ENCODE results near the gene NTNG1. TPM values are rescaled to one million over a fixed set of nuclear protein-coding genes. Genes with fewer than 3 reads are reported as not detected.

Gene NTNG1
- total RNA-seq, 1 donor from 2014 or later, result not detected

- Mint-ChIP-seq H3K27ac (ENCODE audit: unreplicated experiment) (no peak overlapping the region), H3K27me3 (ENCODE audit: low read depth) (peaks cover 1% of the 10 kb centered on the region), H3K4me3 (ENCODE audit: unreplicated experiment) (no peak overlapping the region), H3K36me3 (ENCODE audit: low read depth) (no peaks in the 10 kb centered on the region), H3K9me3 (ENCODE audit: low read depth) (no peaks in the 10 kb centered on the region), H3K4me1 (ENCODE audit: low read depth) (no peaks in the 10 kb centered on the region)
- no peak for TF ChIP-seq CTCF (IDR thresholded peaks at IDR 0.05)
- no peak for DNase-seq (ENCODE audit: low spot score)
Measured at GRCh38 chr1:107407011-107407410, 266.2 kb downstream of the NTNG1 start.

- no peak for DNase-seq (ENCODE audit: low spot score)
- Mint-ChIP-seq H3K9me3 (ENCODE audit: low read depth) (no peaks in the 10 kb centered on the region), H3K4me3 (ENCODE audit: unreplicated experiment) (no peak overlapping the region), H3K27ac (ENCODE audit: unreplicated experiment) (no peak overlapping the region), H3K36me3 (ENCODE audit: low read depth) (no peaks in the 10 kb centered on the region), H3K4me1 (ENCODE audit: low read depth) (no peaks in the 10 kb centered on the region), H3K27me3 (ENCODE audit: low read depth) (peaks cover 4% of the 10 kb centered on the region)
- TF ChIP-seq CTCF (IDR thresholded peaks at IDR 0.05), result no peak
Measured at GRCh38 chr1:107413546-107413945, 272.7 kb downstream of the NTNG1 start.

- DNase-seq (ENCODE audit: low spot score), result no peak
- H3K27me3 Mint-ChIP-seq (ENCODE audit: low read depth), result peaks cover 4% of the 10 kb centered on the region
- no peaks in the 10 kb centered on the region for H3K4me1 Mint-ChIP-seq (ENCODE audit: low read depth)
- no peaks in the 10 kb centered on the region for H3K9me3 Mint-ChIP-seq (ENCODE audit: low read depth)
- no peaks in the 10 kb centered on the region for H3K36me3 Mint-ChIP-seq (ENCODE audit: low read depth)
- no peak overlapping the region for H3K4me3 Mint-ChIP-seq (ENCODE audit: unreplicated experiment)
- no peak for TF ChIP-seq CTCF (IDR thresholded peaks at IDR 0.05)
- no peak overlapping the region for H3K27ac Mint-ChIP-seq (ENCODE audit: unreplicated experiment)
Measured at GRCh38 chr1:107413951-107414350, 273.1 kb downstream of the NTNG1 start.

- H3K4me3 Mint-ChIP-seq (ENCODE audit: unreplicated experiment), result no peak overlapping the region
- no peak for TF ChIP-seq CTCF (IDR thresholded peaks at IDR 0.05)
- H3K9me3 Mint-ChIP-seq (ENCODE audit: low read depth), result no peaks in the 10 kb centered on the region
- DNase-seq (ENCODE audit: low spot score), result no peak
- H3K36me3 Mint-ChIP-seq (ENCODE audit: low read depth), result no peaks in the 10 kb centered on the region
- H3K27ac Mint-ChIP-seq (ENCODE audit: unreplicated experiment), result no peak overlapping the region
- H3K27me3 Mint-ChIP-seq (ENCODE audit: low read depth), result peaks cover 5% of the 10 kb centered on the region
- no peaks in the 10 kb centered on the region for H3K4me1 Mint-ChIP-seq (ENCODE audit: low read depth)
Measured at GRCh38 chr1:107414550-107414949, 273.7 kb downstream of the NTNG1 start.

GRCh38 chr1:107415241-107415640, 274.4 kb downstream of the NTNG1 start:
- Mint-ChIP-seq H3K9me3 (ENCODE audit: low read depth) (no peaks in the 10 kb centered on the region), H3K4me1 (ENCODE audit: low read depth) (no peaks in the 10 kb centered on the region), H3K4me3 (ENCODE audit: unreplicated experiment) (no peak overlapping the region), H3K27me3 (ENCODE audit: low read depth) (peaks cover 5% of the 10 kb centered on the region), H3K27ac (ENCODE audit: unreplicated experiment) (no peak overlapping the region), H3K36me3 (ENCODE audit: low read depth) (no peaks in the 10 kb centered on the region)
- no peak for TF ChIP-seq CTCF (IDR thresholded peaks at IDR 0.05)
- DNase-seq (ENCODE audit: low spot score), result no peak
